ENCODE measurements around the gene UGT1A4.
"Not testable (repeated sequence)": the region's sequence is repeated elsewhere in the genome, so short reads cannot be mapped to it uniquely, and the experiment has no call there.

The UGT1A4 gene

DNA sequence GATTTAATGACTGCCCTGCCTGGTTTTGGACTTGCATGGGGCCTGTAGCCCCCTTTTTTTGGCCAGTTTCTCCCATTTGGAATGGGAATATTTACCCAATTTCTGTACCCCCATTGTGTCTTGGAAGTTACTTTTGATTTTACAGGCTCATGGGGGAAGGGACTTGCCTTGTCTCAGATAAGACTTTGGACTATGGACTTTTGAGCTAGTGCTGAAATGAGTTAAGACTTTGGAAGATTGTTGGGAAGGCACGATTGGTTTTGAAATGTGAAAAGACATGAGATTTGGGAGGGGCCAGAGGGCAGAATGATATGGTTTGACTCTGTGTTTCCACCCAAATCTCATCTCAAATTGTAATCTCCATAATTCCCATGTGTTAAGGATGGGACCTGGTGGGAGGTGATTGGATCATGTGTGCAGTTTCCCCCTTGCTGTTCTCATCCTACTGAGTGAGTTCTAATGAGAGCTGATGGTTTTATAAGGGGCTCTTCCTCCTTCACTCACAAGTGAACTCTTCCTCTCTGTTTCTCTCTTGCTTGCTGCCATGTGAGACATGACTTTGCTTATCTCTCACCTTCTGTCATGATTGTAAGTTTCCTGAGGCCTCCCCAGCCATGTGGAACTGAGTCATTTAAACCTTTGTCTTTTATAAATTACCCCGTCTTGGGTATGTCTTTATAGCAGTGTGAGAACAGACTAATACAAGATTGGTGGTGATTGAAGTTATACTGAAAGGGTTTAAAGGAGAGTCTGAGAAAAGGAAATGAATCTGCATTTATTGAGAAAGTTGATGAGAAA, 32.9 kb downstream of the UGT1A4 start:
- not testable (repeated sequence) for DNase-seq

DNA sequence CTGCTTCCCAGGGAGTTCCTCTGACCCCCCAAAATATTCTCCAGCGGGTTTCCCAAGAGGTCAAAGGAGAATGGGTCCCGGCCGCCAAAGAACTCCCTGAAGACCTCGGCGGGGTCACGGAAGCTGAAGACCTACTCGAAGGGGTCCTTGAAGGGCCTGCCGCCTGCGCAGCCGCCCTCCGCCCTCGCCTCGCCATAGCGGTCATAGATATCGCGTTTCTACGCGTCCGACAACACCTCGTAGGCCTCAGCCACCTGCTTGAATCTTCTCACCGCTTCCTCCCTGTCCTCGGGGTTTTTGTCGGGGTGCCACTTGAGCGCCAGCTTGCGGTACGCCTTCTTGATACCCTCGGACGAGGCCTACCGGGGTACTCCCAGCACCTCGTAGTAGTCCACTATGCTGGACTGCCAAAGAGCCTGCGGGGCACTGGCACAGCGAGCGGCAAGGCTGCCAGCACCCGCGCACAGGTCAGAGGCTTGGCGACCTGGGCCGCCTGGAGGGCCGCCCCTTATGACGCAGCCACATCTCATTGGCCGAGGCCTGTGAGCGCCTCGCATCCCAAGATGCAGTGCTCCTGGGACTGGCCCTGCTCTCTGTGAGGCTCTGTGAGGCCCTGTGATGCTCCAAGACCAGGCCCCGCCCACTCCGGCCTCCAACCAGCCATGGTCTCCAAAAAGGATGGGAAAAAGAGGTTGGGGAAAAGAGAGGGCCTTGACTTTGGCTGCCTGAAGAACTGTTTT, 36.5 kb downstream of the UGT1A4 start:
- no peak for DNase-seq

DNA sequence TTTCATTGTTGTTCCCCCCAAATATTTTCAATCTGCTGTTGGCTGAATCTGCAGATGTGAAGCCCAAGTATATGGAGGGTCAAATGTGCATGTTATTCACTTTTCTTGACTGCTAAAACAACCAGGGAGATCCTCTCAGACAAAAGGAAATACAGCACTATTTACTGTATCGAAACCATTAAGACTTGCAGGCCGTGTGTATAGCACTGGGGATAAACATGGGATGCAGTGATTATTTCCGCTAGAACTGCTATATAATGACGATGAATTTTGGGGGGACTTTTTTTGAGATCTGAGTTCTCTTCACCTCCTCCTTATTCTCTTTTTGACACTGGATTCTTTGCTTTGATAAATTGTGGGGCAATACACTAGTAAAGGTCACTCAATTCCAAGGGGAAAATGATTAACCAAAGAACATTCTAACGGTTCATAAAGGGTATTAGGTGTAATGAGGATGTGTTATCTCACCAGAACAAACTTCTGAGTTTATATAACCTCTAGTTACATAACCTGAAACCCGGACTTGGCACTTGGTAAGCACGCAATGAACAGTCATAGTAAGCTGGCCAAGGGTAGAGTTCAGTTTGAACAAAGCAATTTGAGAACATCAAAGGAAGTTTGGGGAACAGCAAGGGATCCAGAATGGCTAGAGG, 38.0 kb downstream of the UGT1A4 start:
- no peak for DNase-seq

DNA sequence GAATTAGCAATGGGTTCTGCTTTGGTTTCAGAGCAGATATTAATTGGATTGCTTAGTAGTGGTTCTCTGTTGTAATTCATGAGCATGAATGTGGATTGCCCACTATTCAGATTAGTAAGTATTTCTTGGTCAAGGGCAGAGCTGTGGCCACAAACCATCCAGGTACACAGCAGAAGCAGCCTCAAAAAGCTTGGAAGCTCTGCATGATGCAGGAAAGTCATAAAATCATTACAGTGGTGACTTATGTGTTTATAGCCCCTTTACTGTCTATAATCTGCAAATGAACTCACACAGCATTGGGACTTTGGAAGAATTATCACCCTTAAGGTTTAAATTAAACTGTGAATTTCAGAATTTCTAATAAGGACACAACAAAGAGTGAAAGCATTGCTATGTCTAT, 39.6 kb downstream of the UGT1A4 start:
- no peak for DNase-seq

DNA sequence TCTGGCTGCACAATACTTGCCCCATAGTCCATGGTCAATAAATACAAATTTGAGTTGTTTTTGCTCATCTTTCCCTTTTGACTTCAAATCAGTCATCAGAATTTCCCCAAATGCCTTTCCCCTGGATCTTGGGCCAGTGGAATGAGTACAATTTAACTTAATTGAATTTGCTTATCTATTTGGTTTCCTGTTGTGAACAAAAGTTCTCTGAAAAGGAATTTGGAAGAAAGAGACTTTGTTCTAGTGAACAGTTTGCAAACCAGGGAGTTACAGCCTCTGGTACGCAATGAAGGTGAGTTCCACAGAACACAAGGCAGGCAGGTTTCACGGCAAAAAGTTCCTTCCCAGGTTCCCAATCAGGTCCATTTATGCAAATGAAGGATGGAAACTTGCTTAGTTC, 40.3 kb downstream of the UGT1A4 start:
- no peak for DNase-seq

DNA sequence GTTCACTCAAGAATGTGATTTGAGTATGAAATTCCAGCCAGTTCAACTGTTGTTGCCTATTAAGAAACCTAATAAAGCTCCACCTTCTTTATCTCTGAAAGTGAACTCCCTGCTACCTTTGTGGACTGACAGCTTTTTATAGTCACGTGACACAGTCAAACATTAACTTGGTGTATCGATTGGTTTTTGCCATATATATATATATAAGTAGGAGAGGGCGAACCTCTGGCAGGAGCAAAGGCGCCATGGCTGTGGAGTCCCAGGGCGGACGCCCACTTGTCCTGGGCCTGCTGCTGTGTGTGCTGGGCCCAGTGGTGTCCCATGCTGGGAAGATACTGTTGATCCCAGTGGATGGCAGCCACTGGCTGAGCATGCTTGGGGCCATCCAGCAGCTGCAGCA, 41.5 kb downstream of the UGT1A4 start, which contains the start of gene UGT1A1:
UGT1A1 (plus strand) TSS at position 228 of the 400 bp plus-strand sequence; CDS start at position 246, 18 bp downstream.
- DNase-seq: no peak

DNA sequence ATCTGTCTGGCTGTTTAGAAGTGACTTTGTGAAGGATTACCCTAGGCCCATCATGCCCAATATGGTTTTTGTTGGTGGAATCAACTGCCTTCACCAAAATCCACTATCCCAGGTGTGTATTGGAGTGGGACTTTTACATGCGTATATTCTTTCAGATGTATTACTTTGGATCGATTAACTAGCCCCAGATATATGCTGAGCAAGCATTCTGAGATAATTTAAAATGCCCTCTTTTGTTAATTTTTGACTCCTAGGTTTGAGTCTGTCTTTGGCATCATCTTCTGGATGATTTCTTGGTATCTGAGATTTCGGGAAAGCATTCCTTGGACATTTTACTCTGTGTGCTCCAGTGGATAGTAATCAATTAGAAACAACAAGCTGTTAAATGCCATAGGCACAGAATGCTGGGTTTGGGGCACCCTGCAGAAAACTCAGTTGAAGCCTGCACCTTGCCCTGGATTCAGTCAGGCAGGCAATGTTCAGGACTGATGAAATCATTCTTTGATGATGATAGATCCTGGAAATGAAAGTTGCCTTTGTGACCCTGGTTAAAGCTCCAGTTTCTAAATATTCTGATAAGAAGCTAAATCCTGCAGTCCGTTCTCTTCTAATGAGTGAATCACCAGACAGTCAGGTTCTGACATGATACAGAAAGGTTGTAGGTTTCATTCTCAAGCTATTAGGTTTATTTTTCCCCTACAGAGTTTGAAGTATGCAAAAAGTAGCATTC, 42.7 kb downstream of the UGT1A4 start:
- DNase-seq: no peak

DNA sequence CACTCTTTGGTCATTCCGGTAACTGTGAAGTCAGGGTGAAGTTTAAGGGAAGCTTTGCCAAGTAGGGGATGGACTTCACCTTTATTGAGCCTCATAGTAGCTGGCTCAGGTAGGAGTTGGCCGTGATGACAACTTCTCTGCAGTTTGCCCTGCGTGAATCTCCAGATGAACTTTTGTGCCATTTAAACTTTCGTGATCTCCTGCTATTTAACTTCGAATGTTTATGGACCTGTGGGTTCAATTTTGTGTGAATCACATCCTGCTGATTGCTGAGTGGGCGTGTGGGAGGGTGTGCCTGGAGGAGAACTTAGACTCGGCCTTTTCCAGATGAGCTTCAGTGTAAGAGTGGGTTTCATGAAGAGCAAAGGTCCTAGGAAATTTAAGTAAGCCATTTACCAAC, 45.7 kb downstream of the UGT1A4 start:
- DNase-seq: no peak

DNA sequence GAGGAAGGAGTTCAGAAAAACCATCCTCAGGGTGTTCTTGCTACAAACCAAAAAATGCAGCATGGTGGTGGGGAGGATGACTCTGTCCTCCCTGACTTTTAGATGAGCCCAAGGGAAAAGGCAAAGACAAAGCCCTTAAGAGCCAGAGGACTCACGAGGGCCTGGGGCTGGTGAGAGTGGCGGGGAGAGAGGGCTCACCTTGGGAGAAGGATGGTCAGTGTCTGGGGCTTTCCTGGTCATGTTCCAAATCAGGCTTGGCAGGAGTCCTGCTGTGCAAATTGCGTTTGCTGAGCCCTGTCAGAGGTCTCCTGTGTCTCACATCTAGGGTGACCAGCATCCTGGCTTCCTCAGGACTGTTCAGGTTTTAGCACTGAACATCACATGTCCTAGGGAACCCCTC, 46.2 kb downstream of the UGT1A4 start:
- DNase-seq: no peak

DNA sequence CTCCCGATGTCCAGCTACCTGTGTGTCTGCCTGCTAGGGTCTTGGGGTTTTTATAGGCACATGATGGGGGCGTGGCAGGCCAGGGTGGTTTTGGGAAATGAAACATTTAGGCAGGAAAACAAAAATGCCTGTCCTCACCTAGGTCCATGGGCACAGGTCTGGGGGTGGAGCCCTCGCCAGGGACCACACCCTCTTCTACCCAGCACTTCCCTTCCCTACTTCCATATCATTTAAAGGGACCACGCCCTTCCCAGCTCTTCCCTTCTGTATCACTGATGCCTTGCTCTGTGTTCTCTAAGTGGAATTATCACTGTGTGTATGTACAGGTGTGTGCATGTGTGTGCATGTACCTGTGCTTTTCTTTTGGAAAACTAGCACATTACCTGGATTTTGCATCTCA, 47.9 kb downstream of the UGT1A4 start:
- DNase-seq: no peak

DNA sequence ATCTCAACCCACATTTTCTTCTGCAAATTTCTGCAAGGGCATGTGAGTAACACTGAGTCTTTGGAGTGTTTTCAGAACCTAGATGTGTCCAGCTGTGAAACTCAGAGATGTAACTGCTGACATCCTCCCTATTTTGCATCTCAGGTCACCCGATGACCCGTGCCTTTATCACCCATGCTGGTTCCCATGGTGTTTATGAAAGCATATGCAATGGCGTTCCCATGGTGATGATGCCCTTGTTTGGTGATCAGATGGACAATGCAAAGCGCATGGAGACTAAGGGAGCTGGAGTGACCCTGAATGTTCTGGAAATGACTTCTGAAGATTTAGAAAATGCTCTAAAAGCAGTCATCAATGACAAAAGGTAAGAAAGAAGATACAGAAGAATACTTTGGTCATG, 49.5 kb downstream of the UGT1A4 start:
- no peak for DNase-seq

DNA sequence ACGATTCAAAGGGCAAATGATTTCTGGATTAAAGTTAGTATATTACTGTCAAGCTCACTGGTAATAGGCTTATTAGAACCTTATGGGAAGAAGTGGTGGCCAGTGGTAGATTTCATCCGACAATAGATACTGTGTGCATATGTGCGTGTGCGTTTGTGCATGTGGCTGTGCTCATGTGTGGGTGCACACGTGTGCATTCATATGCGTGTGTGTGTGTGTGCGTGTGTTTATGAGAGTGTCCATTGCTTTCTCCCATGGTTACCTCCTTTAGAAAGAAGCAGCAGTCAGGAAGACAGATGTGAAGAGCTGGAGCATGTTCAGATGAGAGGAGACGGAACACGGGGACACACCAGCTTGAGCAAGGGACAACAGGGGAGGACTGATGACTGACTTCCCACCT, 50.7 kb downstream of the UGT1A4 start:
- no peak for DNase-seq

DNA sequence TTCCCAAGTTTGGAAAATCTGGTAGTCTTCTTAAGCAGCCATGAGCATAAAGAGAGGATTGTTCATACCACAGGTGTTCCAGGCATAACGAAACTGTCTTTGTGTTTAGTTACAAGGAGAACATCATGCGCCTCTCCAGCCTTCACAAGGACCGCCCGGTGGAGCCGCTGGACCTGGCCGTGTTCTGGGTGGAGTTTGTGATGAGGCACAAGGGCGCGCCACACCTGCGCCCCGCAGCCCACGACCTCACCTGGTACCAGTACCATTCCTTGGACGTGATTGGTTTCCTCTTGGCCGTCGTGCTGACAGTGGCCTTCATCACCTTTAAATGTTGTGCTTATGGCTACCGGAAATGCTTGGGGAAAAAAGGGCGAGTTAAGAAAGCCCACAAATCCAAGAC, 53.6 kb downstream of the UGT1A4 start:
- DNase-seq: no peak

DNA sequence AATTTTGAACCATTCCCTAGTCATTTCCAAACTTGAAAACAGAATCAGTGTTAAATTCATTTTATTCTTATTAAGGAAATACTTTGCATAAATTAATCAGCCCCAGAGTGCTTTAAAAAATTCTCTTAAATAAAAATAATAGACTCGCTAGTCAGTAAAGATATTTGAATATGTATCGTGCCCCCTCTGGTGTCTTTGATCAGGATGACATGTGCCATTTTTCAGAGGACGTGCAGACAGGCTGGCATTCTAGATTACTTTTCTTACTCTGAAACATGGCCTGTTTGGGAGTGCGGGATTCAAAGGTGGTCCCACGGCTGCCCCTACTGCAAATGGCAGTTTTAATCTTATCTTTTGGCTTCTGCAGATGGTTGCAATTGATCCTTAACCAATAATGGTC, 54.0 kb downstream of the UGT1A4 start:
- DNase-seq: no peak

DNA sequence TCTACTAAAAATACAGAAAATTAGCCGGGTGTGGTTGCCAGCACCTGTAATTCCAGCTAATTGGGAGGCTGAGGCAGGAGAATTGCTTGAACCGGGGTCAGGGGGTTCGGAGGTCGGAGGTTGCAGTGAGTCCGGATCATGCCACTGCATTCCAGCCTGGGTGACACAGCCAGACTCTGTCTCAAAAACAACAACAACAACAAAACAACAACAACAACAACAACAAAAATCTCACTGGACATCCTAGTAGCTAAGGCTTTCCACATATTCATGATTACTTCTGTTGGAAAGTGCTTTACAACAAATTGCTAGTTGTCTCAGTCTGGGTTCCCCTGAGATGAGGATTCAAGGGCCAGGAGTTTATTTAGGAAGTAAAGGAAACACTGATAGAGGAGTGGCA, 55.3 kb downstream of the UGT1A4 start:
- DNase-seq: no peak

DNA sequence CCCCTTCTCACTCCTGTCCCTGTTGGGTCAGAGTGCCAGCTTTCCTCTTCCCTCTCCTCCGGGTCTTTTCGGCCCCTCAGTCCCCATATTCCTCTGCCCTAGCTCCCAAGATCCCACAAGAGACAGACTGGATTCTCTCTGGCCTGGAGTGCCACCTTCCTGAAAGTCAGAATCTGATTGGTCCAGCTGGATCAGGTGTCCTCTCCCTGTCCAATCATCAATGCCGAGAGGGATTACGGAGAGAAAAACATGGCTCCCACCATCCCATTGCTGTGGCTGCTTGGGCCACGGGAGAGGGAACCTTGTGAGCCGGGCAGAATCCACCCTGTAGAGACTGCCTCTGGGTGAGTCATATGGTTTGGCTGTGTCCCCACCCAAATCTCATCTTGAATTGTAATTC, 56.9 kb downstream of the UGT1A4 start:
- DNase-seq: no peak

DNA sequence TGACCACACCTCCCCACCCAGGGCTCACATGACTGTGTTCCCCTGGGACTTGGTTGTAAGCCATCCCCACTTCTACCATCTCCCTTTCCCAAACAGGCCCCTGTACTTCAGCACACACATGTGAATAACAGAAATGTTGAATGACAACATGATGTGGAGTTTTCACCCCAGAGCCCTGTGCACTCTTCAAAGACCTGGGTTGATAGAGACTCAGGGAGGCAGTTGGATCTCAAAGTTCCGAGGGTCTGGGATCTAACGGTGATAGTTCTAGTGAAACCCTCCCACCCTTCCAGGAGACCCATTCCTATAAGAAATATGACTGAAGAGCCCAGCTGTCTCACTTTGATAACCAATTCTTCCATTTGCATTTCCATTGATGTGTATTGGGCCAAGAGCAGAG, 59.5 kb downstream of the UGT1A4 start, which contains the start of gene MROH2A:
MROH2A (plus strand) TSS at position 301 of the 400 bp plus-strand sequence. CDS start 1,029 bp downstream, outside the sequence.
- no peak for DNase-seq

DNA sequence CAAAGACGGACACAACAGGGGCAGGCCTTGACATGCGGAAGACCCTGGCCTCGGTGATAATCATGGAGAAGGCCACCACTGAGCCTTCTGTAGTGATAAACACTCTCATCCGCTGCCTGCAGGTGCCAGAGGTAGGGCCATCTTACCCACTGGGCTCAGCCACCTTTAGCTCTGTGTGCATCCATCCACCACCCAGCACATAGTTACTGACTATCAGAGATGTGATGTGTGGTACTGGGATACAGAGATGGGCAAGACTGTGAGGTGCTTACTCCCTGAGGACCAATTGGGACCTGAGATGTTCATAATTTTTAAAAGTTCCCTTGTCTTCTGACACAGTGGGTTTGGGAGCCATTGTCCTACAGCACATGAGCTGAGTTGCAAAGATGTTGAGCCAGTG, 61.2 kb downstream of the UGT1A4 start:
- no peak for DNase-seq

DNA sequence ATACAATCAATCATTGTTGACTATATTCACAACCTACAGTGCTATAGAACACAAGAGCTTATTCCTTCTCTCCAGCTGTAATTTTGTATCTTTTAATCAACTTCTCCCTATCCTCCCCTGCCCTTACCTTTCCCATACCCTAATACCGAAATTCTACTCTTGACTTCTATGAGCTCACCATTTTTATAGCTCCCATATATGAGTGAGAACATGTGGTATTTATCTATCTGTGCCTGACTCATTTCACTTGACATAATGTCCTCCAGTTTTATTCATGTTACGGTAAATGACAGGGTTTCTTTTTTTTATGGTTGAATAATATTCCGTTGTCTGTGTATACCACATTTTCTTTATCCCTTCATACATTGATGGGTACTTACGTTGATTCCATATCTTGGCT, 62.2 kb downstream of the UGT1A4 start:
- DNase-seq: no peak

DNA sequence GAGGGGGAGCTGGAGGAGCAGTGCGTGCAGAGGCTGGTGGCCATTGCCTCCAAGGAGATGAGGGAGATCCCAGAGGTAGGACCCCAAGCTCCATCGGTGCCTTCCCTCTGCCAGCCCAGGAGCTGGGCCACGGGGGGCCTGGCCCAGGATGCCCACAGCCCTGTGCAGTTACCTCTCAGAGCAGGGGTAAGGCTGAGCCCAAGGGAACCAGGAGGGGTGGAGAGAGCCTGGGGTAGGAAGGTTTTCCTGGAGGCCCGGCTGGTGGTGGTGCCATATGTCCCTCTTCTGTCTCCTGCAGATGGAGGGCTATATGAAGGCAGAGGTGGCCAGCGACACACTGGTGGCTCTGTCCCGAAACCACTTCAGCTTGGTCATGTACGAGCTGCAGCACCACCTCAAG, 71.0 kb downstream of the UGT1A4 start:
- DNase-seq: no peak

DNA sequence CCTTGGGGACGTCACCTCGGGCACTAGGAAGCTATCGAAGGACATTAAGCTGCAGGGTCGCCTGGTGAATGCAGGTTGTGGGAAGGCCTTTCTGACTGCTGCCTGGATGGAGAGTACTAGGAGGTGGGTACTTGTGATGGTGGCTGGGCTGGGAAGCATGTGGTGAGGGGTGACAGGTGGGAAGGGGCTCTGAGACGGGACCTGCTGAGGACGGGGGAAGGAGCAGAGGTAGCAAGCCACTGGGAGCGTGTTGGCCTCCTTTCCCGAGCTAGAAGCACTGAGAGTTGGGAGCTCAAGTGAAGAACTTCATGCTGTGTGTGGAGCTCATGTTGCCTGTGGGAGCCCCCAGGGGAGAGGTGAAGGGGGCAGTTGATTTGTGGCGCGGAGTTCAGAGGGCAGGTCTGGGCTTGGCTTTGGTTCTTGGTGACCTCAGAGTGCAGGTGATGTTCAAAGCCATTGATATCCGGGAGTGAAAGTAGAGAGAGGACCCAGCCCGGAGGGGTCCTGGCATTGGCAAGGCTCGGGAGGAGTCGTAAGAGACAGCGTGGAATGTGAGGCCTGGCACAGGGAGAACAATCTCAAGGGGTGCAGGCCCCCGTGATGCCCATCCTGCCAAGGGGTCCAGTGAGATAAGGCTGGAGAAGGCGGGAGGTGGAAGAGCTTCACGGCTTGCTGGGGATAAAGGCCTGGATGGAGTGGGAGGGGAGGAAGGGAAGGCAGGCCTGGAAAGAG, 72.8 kb downstream of the UGT1A4 start:
- no peak for DNase-seq

DNA sequence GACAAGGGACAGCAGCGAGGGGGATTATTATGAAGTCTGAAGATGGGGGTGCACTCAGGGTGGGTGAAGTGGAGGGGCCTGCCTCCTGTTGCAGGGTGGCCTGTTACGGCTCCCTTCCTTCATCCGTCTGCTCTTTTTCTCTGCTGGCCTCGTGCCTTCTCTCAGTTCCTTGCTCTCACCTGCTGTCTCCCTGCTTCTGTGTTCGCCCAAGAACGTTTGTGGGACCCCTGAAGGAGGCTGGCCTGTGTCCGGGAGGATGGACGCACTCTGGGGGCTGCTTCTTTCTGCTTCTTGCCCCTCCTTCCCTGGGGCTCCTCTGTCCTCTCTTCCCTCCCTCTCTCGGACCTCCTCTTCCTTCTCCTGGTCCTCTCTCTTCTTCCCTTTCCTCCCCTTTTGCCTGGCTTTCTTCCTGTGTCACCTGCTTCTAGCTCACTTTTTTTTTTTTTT, 73.4 kb downstream of the UGT1A4 start:
- no peak for DNase-seq
